A549 (cell line): Measurements from ENCODE around the gene HBA1. TPM values are rescaled to one million over a fixed set of nuclear protein-coding genes. Genes with fewer than 3 reads are reported as not detected.
A peak's percentile ranks its signal among the peaks of the same experiment; 100 is the strongest.
"Not testable (repeated sequence)": the region's sequence is repeated elsewhere in the genome, so short reads cannot be mapped to it uniquely, and the experiment has no call there.

Experiments used
- ATAC-seq, 2 experiments: fragments of 200-7000 bp in 1 of 2; fragments of >200 bp in 1 of 2; cut with Nextera tagmentation in 1 of 2; cut with Tn5 transposase in 1 of 2; 3 replicates each; pipeline versions ENCODE4 v1.8.0 to v1.9.1; 2018 to 2020; ENCODE audit warnings: mild to moderate bottlenecking in 1 of 2, moderate library complexity in 1 of 2
- CTCF ChIA-PET: fragments of 300-600 bp; sonication (Branson Sonifier 250); formaldehyde crosslinking; extraction: SDS; loops from one replicate; lab custom pipeline; 2021; ENCODE audit warnings: antibody characterized with exemption, inconsistent platforms; lab: Yijun Ruan, JAX
- POLR2A ChIA-PET: fragments of 350-600 bp; formaldehyde crosslinking; extraction: SDS; loops from one replicate; lab custom pipeline; 2021; ENCODE audit warnings: antibody characterized with exemption, inconsistent platforms; lab: Yijun Ruan, JAX
- DNase-seq, 2 experiments: peaks; one replicate each; pipeline versions ENCODE4 v3.0.0 to v3.0.0-alpha.2; 2011 to 2016; ENCODE audit warnings: low read depth in 1 of 2, low spot score in 1 of 2
- FAIRE-seq: peaks from 2 replicates; lab custom pipeline; 2011; peaks lifted over from hg19 to GRCh38; lab: Jason Lieb, UNC
- H3K27ac ChIP-seq, 2 experiments: fragments of >200 bp; sonication (Bioruptor Twin); formaldehyde crosslinking; 3 replicates each; pipeline ENCODE4 v1.5.1; 2016 to 2017
- H3K4me1 ChIP-seq: fragments of >200 bp; sonication (Bioruptor Twin); formaldehyde crosslinking; 3 replicates; pipeline ENCODE4 v1.6.1; 2016
- H3K4me2 ChIP-seq: fragments of >200 bp; sonication (Bioruptor Twin); formaldehyde crosslinking; 3 replicates; pipeline ENCODE4 v1.6.1; 2016
- H3K4me3 ChIP-seq: fragments of >200 bp; sonication (Bioruptor Twin); formaldehyde crosslinking; 3 replicates; pipeline ENCODE4 v1.5.1; 2016
- H3K9me3 ChIP-seq: fragments of >200 bp; sonication (Bioruptor Twin); formaldehyde crosslinking; 3 replicates; pipeline ENCODE4 v1.6.1; 2016
- BCL3 ChIP-seq: fragments of >200 bp; sonication (Bioruptor Twin); formaldehyde crosslinking; IDR thresholded peaks from 3 replicates; pipeline ENCODE4 v1.6.1; 2016
- CBX8 ChIP-seq: fragments of 200-600 bp; sonication (generic); IDR thresholded peaks from 2 replicates; pipeline ENCODE4 v1.6.1; 2016
- FOSB ChIP-seq: fragments of 250-450 bp; sonication (Bioruptor Pico); IDR thresholded peaks from 2 replicates; pipeline ENCODE4 v1.5.0; 2020; ENCODE audit warnings: mild to moderate bottlenecking, moderate library complexity
- HES2 ChIP-seq: fragments of >200 bp; sonication (Bioruptor Twin); formaldehyde crosslinking; IDR thresholded peaks from 2 replicates; pipeline ENCODE4 v1.6.1; 2016
- HOXA7 ChIP-seq: fragments of 250-450 bp; sonication (Bioruptor Pico); IDR thresholded peaks from 2 replicates; pipeline ENCODE4 v1.5.0; 2020; ENCODE audit warnings: mild to moderate bottlenecking, moderate library complexity
- JUN ChIP-seq, 2 experiments: fragments of >200 bp; sonication (Bioruptor Twin); formaldehyde crosslinking; IDR thresholded peaks; 2 replicates in 1 of 2; 3 replicates in 1 of 2; pipeline ENCODE4 v1.6.1; 2016 to 2017
- KDM5A ChIP-seq: fragments of 200-600 bp; sonication (generic); IDR thresholded peaks from 2 replicates; pipeline ENCODE4 v1.6.1; 2016; ENCODE audit warnings: antibody characterized with exemption, mild to moderate bottlenecking
- MYC ChIP-seq: IDR thresholded peaks from 2 replicates; pipeline ENCODE4 v1.6.1; 2012; ENCODE audit warnings: mild to moderate bottlenecking, inconsistent platforms, low read length, improper control_type of control experiment, borderline replicate concordance
- SREBF2 ChIP-seq: fragments of 450-650 bp; IDR thresholded peaks from 2 replicates; pipeline ENCODE4 v1.6.1; 2014; ENCODE audit warnings: mild to moderate bottlenecking, moderate library complexity
- ZSCAN20 ChIP-seq: fragments of 250-450 bp; sonication (Bioruptor Pico); IDR thresholded peaks from 2 replicates; pipeline ENCODE4 v1.8.0; 2022; ENCODE audit warnings: mild to moderate bottlenecking, moderate library complexity
- WGBS: methylation state at CpG from one replicate; pipeline ENCODE4 v1.1.6; 2017; ENCODE audit errors: missing lambda C conversion rate; 5-methylcytosine and 5-hydroxymethylcytosine counted together
- polyA plus RNA-seq, 4 experiments: library from polyadenylated mRNA; depleted of rRNA in 3 of 4; stranded (reverse); fragments of >200 nt; fragmentation: RNase III in 1 of 4; extraction: RNeasy Plus Mini Kit Qiagen cat#74134 plus additional on column Dnase treatment in 1 of 4; gene quantifications; 2 replicates in 3 of 4; 3 replicates in 1 of 4; pipeline ENCODE4 v1.2.3, GENCODE V29; 2011 to 2017
- TF ChIP-seq, protein P1 (sequence below): fragments of 450-650 bp; IDR thresholded peaks from 2 replicates; pipeline ENCODE4 v1.6.1; 2014; ENCODE audit warnings: antibody characterized with exemption
- TF ChIP-seq, protein P2 (sequence below): fragments of 250-450 bp; sonication (Bioruptor Pico); IDR thresholded peaks from 2 replicates; pipeline ENCODE4 v1.5.0; 2021; ENCODE audit warnings: mild to moderate bottlenecking, moderate library complexity, borderline replicate concordance

The HBA1 gene
- polyA plus RNA-seq, 2 of the 4 experiments (the other 2 are of a cell fraction), result 0.58 TPM; not detected in 1

GRCh38 chr16:162271-162991 is 14.0 kb upstream of the HBA1 start:
- H3K4me1 ChIP-seq, result peaks cover 13% of the 10 kb centered on the region
- H3K27ac ChIP-seq, result no peak overlapping the region
- H3K4me3 ChIP-seq, result no peak overlapping the region
- TF ChIP-seq KDM5A, result no peak
- TF ChIP-seq, all 56 proteins: peak for 0
- FAIRE-seq (no peak), ATAC-seq (no peak), DNase-seq (no peak)
- Histone ChIP-seq H3K4me2 (no peak overlapping the region), H3K9me3 (no peaks in the 10 kb centered on the region)
- 82% methylated on average over 13 of the region's 13 CpGs for WGBS
- ChIA-PET CTCF (interaction anchor here (0.6 to 1.2 kb wide), 3 partner anchors 18 to 65 kb away, joined by 3 to 4 read pairs (median 3); partner anchors contain the start of gene HBQ1), POLR2A (no interaction called here)

DNA sequence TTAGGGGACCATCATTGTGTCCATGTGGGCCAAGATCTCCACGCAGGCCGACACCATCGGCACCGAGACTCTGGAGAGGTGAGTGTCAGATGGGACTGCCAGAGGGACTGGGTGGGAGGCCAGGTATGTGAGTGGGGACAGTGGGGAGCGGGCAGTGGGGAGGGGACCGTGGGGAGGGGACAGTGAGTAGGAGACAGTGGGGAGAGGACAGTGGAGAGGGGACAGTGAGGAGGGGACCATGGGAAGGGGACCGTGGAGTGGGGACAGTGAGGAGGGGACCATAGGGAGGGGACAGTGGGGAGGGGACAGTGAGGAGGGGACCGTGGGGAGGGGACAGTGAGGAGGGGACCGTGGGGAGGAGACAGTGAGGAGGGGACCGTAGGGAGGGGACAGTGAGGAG is 13.3 kb upstream of the HBA1 start:
- H3K4me2 ChIP-seq, FAIRE-seq, DNase-seq, H3K27ac ChIP-seq, ATAC-seq, H3K9me3 ChIP-seq, POLR2A ChIA-PET, H3K4me3 ChIP-seq: not testable (repeated sequence)
- 100% methylated on average over 4 of the region's 10 CpGs for WGBS
- H3K4me1 ChIP-seq, result peaks cover 13% of the 10 kb centered on the region
- CTCF ChIA-PET, result interaction anchor here (0.6 to 1.2 kb wide), 2 partner anchors 17 to 66 kb away, joined by 3 to 4 read pairs; partner anchors contain the start of gene HBQ1

DNA sequence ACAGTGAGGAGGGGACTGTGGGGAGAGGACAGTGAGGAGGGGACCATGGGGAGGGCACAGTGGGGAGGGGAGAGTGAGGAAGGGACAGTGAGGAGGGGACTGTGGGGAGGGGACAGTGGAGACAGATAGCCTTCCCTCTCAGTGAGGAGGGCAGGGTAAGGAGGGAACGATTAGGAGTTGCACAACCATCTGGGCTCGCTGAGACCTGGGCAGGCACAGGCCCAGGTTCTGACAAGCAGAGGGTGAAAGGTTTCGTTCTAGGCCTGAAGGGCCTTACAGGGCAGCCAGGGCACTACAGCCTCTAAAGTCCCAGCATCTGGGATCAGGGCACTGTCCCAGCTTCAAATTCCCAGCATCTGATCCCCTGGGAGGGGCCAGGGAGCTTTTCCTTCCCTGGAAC is 12.8 kb upstream of the HBA1 start:
- H3K9me3 ChIP-seq, DNase-seq, H3K27ac ChIP-seq, FAIRE-seq, CTCF ChIA-PET, H3K4me3 ChIP-seq, POLR2A ChIA-PET, H3K4me2 ChIP-seq: not testable (repeated sequence)
- ATAC-seq, result peak; percentile 15 to 34; a peak in 4 of 6 replicates
- peaks cover 13% of the 10 kb centered on the region for H3K4me1 ChIP-seq
- WGBS, result 37% methylated on average over 3 of the region's 3 CpGs

- H3K4me2 ChIP-seq, H3K4me3 ChIP-seq, POLR2A ChIA-PET, DNase-seq, FAIRE-seq, H3K27ac ChIP-seq, H3K9me3 ChIP-seq: not testable (repeated sequence)
- ATAC-seq, result peak; percentile 16 to 43; a peak in 4 of 6 replicates
- peaks cover 13% of the 10 kb centered on the region for H3K4me1 ChIP-seq
- CTCF ChIA-PET, result interaction anchor here (1.0 to 7.7 kb wide), 2 partner anchors 17 to 47 kb away, joined by 3 to 88 read pairs; partner anchors contain the start of gene HBQ1
- WGBS, result no CpG with 5 or more reads among the region's 80 CpGs
Measured at GRCh38 chr16:164134-164823, 12.2 kb upstream of the HBA1 start.

DNA sequence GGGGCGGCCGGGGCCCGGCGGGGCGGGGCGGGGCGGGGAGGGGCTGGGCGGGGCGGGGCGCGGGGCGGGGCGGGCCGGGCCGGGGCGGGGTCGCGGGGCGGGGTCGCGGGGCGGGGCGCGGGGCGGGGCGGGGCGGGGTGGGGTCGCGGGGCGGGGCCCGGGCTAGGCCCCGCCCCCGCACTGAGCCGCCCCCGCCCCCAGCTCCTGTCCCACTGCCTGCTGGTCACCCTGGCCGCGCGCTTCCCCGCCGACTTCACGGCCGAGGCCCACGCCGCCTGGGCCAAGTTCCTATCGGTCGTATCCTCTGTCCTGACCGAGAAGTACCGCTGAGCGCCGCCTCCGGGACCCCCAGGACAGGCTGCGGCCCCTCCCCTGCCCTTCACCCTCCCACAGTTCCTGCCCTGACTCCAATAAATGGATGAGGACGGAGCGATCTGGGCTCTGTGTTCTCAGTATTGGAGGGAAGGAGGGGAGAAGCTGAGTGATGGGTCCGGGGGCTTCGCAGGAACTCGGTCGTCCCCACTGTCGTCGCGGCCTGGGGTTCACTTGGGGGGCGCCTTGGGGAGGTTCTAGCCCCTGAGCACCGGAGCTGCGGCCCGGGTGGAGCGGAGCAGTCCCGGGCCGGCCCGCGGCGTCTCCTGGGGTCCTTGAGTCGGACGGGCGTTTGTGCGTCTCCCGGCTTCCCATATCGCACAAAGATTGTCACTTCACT is 11.5 kb upstream of the HBA1 start:
- H3K9me3 ChIP-seq, result no peaks in the 10 kb centered on the region
- CTCF ChIA-PET, result interaction anchor here (1.0 to 7.7 kb wide), 2 partner anchors 17 to 48 kb away, joined by 3 to 88 read pairs; partner anchors contain the start of gene HBQ1
- DNase-seq (no peak), ATAC-seq (peak in 1 of 2 experiments; percentile 51; a peak in 3 of 6 replicates), FAIRE-seq (no peak)
- peak overlapping the region; percentile 47 for H3K4me3 ChIP-seq
- 0 out of 6 replicates have a peak overlapping the region, but pooled peaks of 1 of the 2 experiments have one; percentile 1 for H3K27ac ChIP-seq
- TF ChIP-seq, protein P1, sequence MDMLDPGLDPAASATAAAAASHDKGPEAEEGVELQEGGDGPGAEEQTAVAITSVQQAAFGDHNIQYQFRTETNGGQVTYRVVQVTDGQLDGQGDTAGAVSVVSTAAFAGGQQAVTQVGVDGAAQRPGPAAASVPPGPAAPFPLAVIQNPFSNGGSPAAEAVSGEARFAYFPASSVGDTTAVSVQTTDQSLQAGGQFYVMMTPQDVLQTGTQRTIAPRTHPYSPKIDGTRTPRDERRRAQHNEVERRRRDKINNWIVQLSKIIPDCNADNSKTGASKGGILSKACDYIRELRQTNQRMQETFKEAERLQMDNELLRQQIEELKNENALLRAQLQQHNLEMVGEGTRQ, result no peak
- no peak for TF ChIP-seq MYC
- TF ChIP-seq SREBF2, result no peak
- TF ChIP-seq CBX8, result no peak
- TF ChIP-seq, protein P2, sequence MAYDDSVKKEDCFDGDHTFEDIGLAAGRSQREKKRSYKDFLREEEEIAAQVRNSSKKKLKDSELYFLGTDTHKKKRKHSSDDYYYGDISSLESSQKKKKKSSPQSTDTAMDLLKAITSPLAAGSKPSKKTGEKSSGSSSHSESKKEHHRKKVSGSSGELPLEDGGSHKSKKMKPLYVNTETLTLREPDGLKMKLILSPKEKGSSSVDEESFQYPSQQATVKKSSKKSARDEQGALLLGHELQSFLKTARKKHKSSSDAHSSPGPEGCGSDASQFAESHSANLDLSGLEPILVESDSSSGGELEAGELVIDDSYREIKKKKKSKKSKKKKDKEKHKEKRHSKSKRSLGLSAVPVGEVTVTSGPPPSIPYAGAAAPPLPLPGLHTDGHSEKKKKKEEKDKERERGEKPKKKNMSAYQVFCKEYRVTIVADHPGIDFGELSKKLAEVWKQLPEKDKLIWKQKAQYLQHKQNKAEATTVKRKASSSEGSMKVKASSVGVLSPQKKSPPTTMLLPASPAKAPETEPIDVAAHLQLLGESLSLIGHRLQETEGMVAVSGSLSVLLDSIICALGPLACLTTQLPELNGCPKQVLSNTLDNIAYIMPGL (CRISPR knock-in tag), result no peak
- no peak for TF ChIP-seq HOXA7 (CRISPR knock-in tag)
- no peak for TF ChIP-seq ZSCAN20 (CRISPR knock-in tag)
- TF ChIP-seq FOSB (CRISPR knock-in tag), result no peak
- no peak for TF ChIP-seq BCL3
- no peak for TF ChIP-seq HES2
- TF ChIP-seq JUN (IDR thresholded peaks at IDR 0.05), result no peak
- POLR2A ChIA-PET, result no interaction called here
- H3K4me1 ChIP-seq, result peaks cover 13% of the 10 kb centered on the region
- WGBS, result 0% methylated on average over 6 of the region's 77 CpGs
- H3K4me2 ChIP-seq, result peak overlapping the region; percentile 100
